Measurements from ENCODE around the gene MTUS2. TPM values are rescaled to one million over a fixed set of nuclear protein-coding genes. Genes with fewer than 3 reads are reported as not detected.

The MTUS2 gene
- total and polyA plus RNA-seq, 9 of the 15 experiments (the other 6 are each of a cell fraction or from before 2014, with no cell fraction given), result 0.01 to 0.28 (median 0.06) TPM; not detected in 1

- no peak for TF ChIP-seq MGA (IDR thresholded peaks at IDR 0.05)
Observed at GRCh38 chr13:29077051-29077813, 257.1 kb downstream of the MTUS2 start (continued).

Data from K562 (cell line).